ENCODE data around the gene SLC35B1. TPM values are rescaled to one million over a fixed set of nuclear protein-coding genes. Genes with fewer than 3 reads are reported as not detected.

The SLC35B1 gene
- total and polyA plus RNA-seq, 10 of the 15 experiments (the other 5 are each of a cell fraction or from before 2014, with no cell fraction given), result 40.0 to 113 (median 51.6) TPM

GRCh38 chr17:49707608-49708514 lies at the start of gene SLC35B1 (continued):
- TF ChIP-seq ZBTB4 (CRISPR knock-in tag; IDR thresholded peaks at IDR 0.05) (no peak), FOS (IDR thresholded peaks at IDR 0.05; ENCODE audit: borderline replicate concordance, extremely low read depth, insufficient read length) (no peak), HCFC1 (IDR thresholded peaks at IDR 0.05; ENCODE audit: low read length) (peak; percentile 78), NR2F1 (conservative IDR thresholded peaks at IDR 0.05) (0 out of 2 replicates have a peak, but pooled peaks have one; percentile 39), ZNF274 (IDR thresholded peaks at IDR 0.05; ENCODE audit: insufficient read depth, insufficient read length) (no peak), CHD4 (IDR thresholded peaks at IDR 0.05) (no peak), BHLHE40 (IDR thresholded peaks at IDR 0.05; ENCODE audit: borderline replicate concordance in 1 of 2, low read depth in 2 of 2, low read length in 1 of 2) (peak in 1 of 2 experiments; percentile 66; a peak in 2 of 4 replicates), HSF1 (IDR thresholded peaks at IDR 0.05; ENCODE audit: low read depth, low read length) (no peak), SKIL (IDR thresholded peaks at IDR 0.05; ENCODE audit: low read depth, poor library complexity, severe bottlenecking) (peak; percentile 84), BMI1 (IDR thresholded peaks at IDR 0.05; ENCODE audit: borderline replicate concordance) (no peak), PRDM15 (CRISPR knock-in tag; IDR thresholded peaks at IDR 0.05) (no peak), ZNF384 (IDR thresholded peaks at IDR 0.05; ENCODE audit: borderline replicate concordance, low read depth, low read length) (no peak), CBX3 (IDR thresholded peaks at IDR 0.05; ENCODE audit: borderline replicate concordance, low read depth) (no peak), CREM (IDR thresholded peaks at IDR 0.05; ENCODE audit: low read depth) (peak; percentile 99), NFIC (IDR thresholded peaks at IDR 0.05; ENCODE audit: low read depth, low read length) (peak; percentile 53; the same call in 1 of the 2 replicates)
